K562 (cell line): Measurements from ENCODE around the gene GPC1. TPM values are rescaled to one million over a fixed set of nuclear protein-coding genes. Genes with fewer than 3 reads are reported as not detected.

Source experiments
- ATAC-seq: fragments of 200-7000 bp; cut with Tn5 transposase; 3 replicates; pipeline ENCODE4 v1.9.1; 2020; ENCODE audit warnings: moderate library complexity
- BruUV-seq: library from RNA; stranded (reverse); fragments of 400-500 nt; replicated peaks from 2 replicates; lab custom pipeline; 2021; lab: Mats Ljungman, UMichigan
- CTCF ChIA-PET: fragments of 300-600 bp; formaldehyde crosslinking; extraction: SDS; loops from one replicate; lab custom pipeline; 2021; ENCODE audit warnings: low intra/inter-chr PET ratio; lab: Yijun Ruan, JAX
- POLR2A ChIA-PET: fragments of 300-600, 350-650 bp; sonication (Branson Sonifier 250); formaldehyde crosslinking; extraction: SDS; loops from one replicate; lab custom pipeline; 2021; ENCODE audit warnings: antibody characterized with exemption, inconsistent platforms; lab: Yijun Ruan, JAX
- DNase-seq, 4 experiments: peaks; one replicate each; pipeline versions ENCODE4 v3.0.0 to v3.0.0-alpha.2; 2011 to 2018; ENCODE audit warnings: low spot score in 3 of 4, mixed read lengths in 3 of 4; ENCODE audit errors: extremely low read depth in 1 of 4
- FAIRE-seq: peaks from 2 replicates; lab custom pipeline; 2011; peaks lifted over from hg19 to GRCh38; lab: Jason Lieb, UNC
- H2AFZ ChIP-seq: 2 replicates; pipeline ENCODE4 v1.6.0; 2011; ENCODE audit warnings: low read depth, low read length, control low read depth, inconsistent platforms
- H3K27ac ChIP-seq: fragments of 200-600 bp; 3 replicates; pipeline ENCODE4 v1.8.0; 2011; ENCODE audit warnings: low read depth, mild to moderate bottlenecking, control low read depth, inconsistent platforms, low read length, moderate library complexity, mixed read lengths; ENCODE audit errors: extremely low read depth
- H3K27me3 ChIP-seq, 2 experiments: fragments of 300-600 bp in 1 of 2; 2 replicates in 1 of 2; 3 replicates in 1 of 2; pipeline versions ENCODE4 v1.6.0 to v1.8.0; 2011; ENCODE audit warnings: inconsistent platforms in 2 of 2, low read length in 2 of 2, mild to moderate bottlenecking in 1 of 2, mixed read lengths in 1 of 2, moderate library complexity in 1 of 2; ENCODE audit not compliant: control insufficient read depth in 2 of 2, insufficient read depth in 2 of 2
- H3K36me3 ChIP-seq: fragments of 300-600 bp; 3 replicates; pipeline ENCODE4 v1.8.0; 2011; ENCODE audit warnings: mild to moderate bottlenecking, low read length, inconsistent platforms; ENCODE audit not compliant: control insufficient read depth, insufficient read depth
- H3K4me1 ChIP-seq, 2 experiments: fragments of 200-600 bp in 1 of 2; replicated peaks in 1 of 2; 2 replicates in 1 of 2; 3 replicates in 1 of 2; pipeline versions ENCODE4 v1.5.1 to v1.8.0; 2011; ENCODE audit warnings: inconsistent platforms in 2 of 2, low read length in 2 of 2, mild to moderate bottlenecking in 1 of 2, mixed read lengths in 1 of 2, moderate library complexity in 1 of 2; ENCODE audit not compliant: control insufficient read depth in 2 of 2, insufficient read depth in 2 of 2
- H3K4me2 ChIP-seq: 2 replicates; pipeline ENCODE4 v1.6.1; 2011; ENCODE audit warnings: low read length, control low read depth, inconsistent platforms, mixed read lengths; ENCODE audit not compliant: insufficient read depth
- H3K4me3 ChIP-seq: fragments of 200-600 bp; sonication (generic), shearing (Covaris generic); 2 replicates; pipeline ENCODE4 v1.5.1; 2016; ENCODE audit warnings: control low read depth, inconsistent platforms
- H3K79me2 ChIP-seq: fragments of 200-600 bp; 3 replicates; pipeline ENCODE4 v1.8.0; 2011; ENCODE audit warnings: low read length, inconsistent platforms; ENCODE audit not compliant: control insufficient read depth, insufficient read depth
- H3K9ac ChIP-seq, 2 experiments: 2 replicates each; pipeline versions ENCODE4 v1.6.0 to v1.6.1; 2011; ENCODE audit warnings: low read depth in 2 of 2, low read length in 2 of 2, control low read depth in 1 of 2, inconsistent platforms in 1 of 2, mild to moderate bottlenecking in 1 of 2, mixed read lengths in 1 of 2; ENCODE audit not compliant: insufficient read depth in 1 of 2
- H3K9me1 ChIP-seq: one replicate; pipeline ENCODE4 v1.6.0; 2011; ENCODE audit warnings: inconsistent platforms, mild to moderate bottlenecking, low read length, moderate library complexity; ENCODE audit not compliant: control insufficient read depth, insufficient read depth
- H3K9me3 ChIP-seq: replicated peaks from 2 replicates; pipeline ENCODE4 v1.5.1; 2011; ENCODE audit warnings: low read depth, low read length, inconsistent platforms; ENCODE audit not compliant: control insufficient read depth, insufficient read depth
- H4K20me1 ChIP-seq: replicated peaks from 2 replicates; pipeline ENCODE4 v1.6.1; 2011; ENCODE audit warnings: low read length, inconsistent platforms, mixed read lengths; ENCODE audit not compliant: control insufficient read depth, insufficient read depth
- BMI1 ChIP-seq: fragments of 150-350 bp; IDR thresholded peaks from 2 replicates; pipeline ENCODE4 v1.6.1; 2014; ENCODE audit warnings: low read length
- C11orf30 ChIP-seq: fragments of 450-650 bp; IDR thresholded peaks from 2 replicates; pipeline ENCODE4 v1.6.1; 2016; ENCODE audit warnings: low read depth, mild to moderate bottlenecking
- HMBOX1 ChIP-seq: sonication (generic); IDR thresholded peaks from 2 replicates; pipeline ENCODE4 v1.6.1; 2016
- KDM5B ChIP-seq: fragments of 200-600 bp; sonication (generic); IDR thresholded peaks from 2 replicates; pipeline ENCODE4 v1.6.1; 2012; ENCODE audit warnings: low read depth, mild to moderate bottlenecking, moderate library complexity, low read length, control low read depth, inconsistent platforms; ENCODE audit not compliant: insufficient replicate concordance
- KLF6 ChIP-seq: fragments of 250-450 bp; sonication (Bioruptor Pico); IDR thresholded peaks from 2 replicates; pipeline ENCODE4 v1.4.0; 2020; ENCODE audit warnings: mild to moderate bottlenecking, moderate library complexity, borderline replicate concordance
- NCOA6 ChIP-seq: fragments of 450-650 bp; IDR thresholded peaks from 2 replicates; pipeline ENCODE4 v1.6.1; 2017; ENCODE audit warnings: mild to moderate bottlenecking
- POLR2AphosphoS5 ChIP-seq: IDR thresholded peaks from 2 replicates; pipeline ENCODE4 v1.6.1; 2011; ENCODE audit warnings: mild to moderate bottlenecking, low read depth, low read length, moderate library complexity; ENCODE audit not compliant: control insufficient read depth, insufficient read depth
- SAFB2 ChIP-seq: fragments of 200-400 bp; formaldehyde crosslinking; IDR thresholded peaks from 2 replicates; pipeline ENCODE4 v1.6.1; 2018; ENCODE audit warnings: borderline replicate concordance, low read length, low read depth, moderate library complexity; ENCODE audit not compliant: severe bottlenecking
- SP1 ChIP-seq: sonication (generic); formaldehyde crosslinking; IDR thresholded peaks from 2 replicates; pipeline ENCODE4 v1.8.1; 2022; ENCODE audit warnings: mild to moderate bottlenecking, missing genetic modification reagents
- TRIM25 ChIP-seq: fragments of 450-650 bp; IDR thresholded peaks from 2 replicates; pipeline ENCODE4 v1.7.0; 2016; ENCODE audit warnings: borderline replicate concordance
- TSHZ1 ChIP-seq: fragments of 250-450 bp; sonication (Bioruptor Pico); IDR thresholded peaks from 2 replicates; pipeline ENCODE4 v1.4.0; 2020; ENCODE audit warnings: mild to moderate bottlenecking, moderate library complexity
- ZBTB34 ChIP-seq: fragments of 250-450 bp; sonication (Bioruptor Pico); IDR thresholded peaks from 2 replicates; pipeline ENCODE4 v1.8.0; 2021; ENCODE audit warnings: mild to moderate bottlenecking, moderate library complexity
- ZC3H8 ChIP-seq: fragments of 450-650 bp; IDR thresholded peaks from 2 replicates; pipeline ENCODE4 v1.6.1; 2017
- ZNF830 ChIP-seq: fragments of 250-450 bp; sonication (Bioruptor Pico); IDR thresholded peaks from 2 replicates; pipeline ENCODE4 v1.5.0; 2021; ENCODE audit warnings: mild to moderate bottlenecking
- WGBS: fragments of 100-300 bp; shearing (Covaris generic); methylation state at CpG from one replicate; pipeline ENCODE4 v1.1.6; 2016; ENCODE audit warnings: low coverage, mixed read lengths; ENCODE audit not compliant: insufficient coverage; ENCODE audit errors: missing lambda C conversion rate; 5-methylcytosine and 5-hydroxymethylcytosine counted together
- in situ Hi-C: fragments of 300-500 bp; cut with MboI; formaldehyde crosslinking; loops from 4 replicates; pipeline ENCODE4 v1.15.0; 2018; ENCODE audit warnings: inconsistent platforms, mixed read lengths
- intact Hi-C: fragments of 100-400 bp; cut with micrococcal nuclease; formaldehyde crosslinking; loops from 2 replicates; pipeline ENCODE4 v1.14.2; 2022
- polyA plus RNA-seq, 8 experiments: library from polyadenylated mRNA; depleted of rRNA in 4 of 8; stranded (reverse) in 5 of 8; unstranded in 3 of 8; fragments of >200 nt; fragmentation: Nextera tagmentation in 2 of 8; fragmentation: Illumina TruSeq in 1 of 8; extraction: Ambion mirVana in 2 of 8; extraction: Trizol in 1 of 8; gene quantifications; 2 replicates each; pipeline versions ENCODE4 v1.2.1 to v1.2.3, GENCODE V29; 2011 to 2014; ENCODE audit warnings: inconsistent platforms in 1 of 8, missing spikeins in 1 of 8
- total RNA-seq, 7 experiments: library from RNA; depleted of rRNA in 6 of 7; stranded (reverse); fragments of >200 nt in 6 of 7; fragmentation: Illumina TruSeq in 2 of 7; extraction: Trizol in 2 of 7; gene quantifications; 2 replicates each; pipeline versions ENCODE4 v1.2.1 to v1.2.3, GENCODE V29; 2011 to 2021; ENCODE audit warnings: low replicate concordance in 1 of 7

The GPC1 gene
- total and polyA plus RNA-seq, 9 of the 15 experiments (the other 6 are each of a cell fraction or from before 2014, with no cell fraction given): 0.07 to 0.82 (median 0.14) TPM; not detected in 3

GRCh38 chr2:240457223-240458043 lies 22.0 kb downstream of the GPC1 start:
- in situ Hi-C loops (no loop called here), intact Hi-C loops (no loop called here)
- Histone ChIP-seq H2AFZ (no peak overlapping the region), H3K9ac (no peak overlapping the region), H3K79me2 (no peaks in the 10 kb centered on the region), H3K9me1 (no peaks in the 10 kb centered on the region), H3K9me3 (no peaks in the 10 kb centered on the region), H3K4me3 (no peak overlapping the region), H3K36me3 (no peaks in the 10 kb centered on the region), H3K27me3 (peaks cover 0 to 38% of the 10 kb centered on the region in 2 experiments; a peak in 3 of 5 replicates), H3K4me1 (peaks cover 0 to 40% of the 10 kb centered on the region in 2 experiments; a peak in 2 of 5 replicates), H4K20me1 (0 out of 2 replicates have a peak, but pooled peaks cover 5% of the 10 kb centered on the region), H3K27ac (no peak overlapping the region), H3K4me2 (no peak overlapping the region)
- ChIA-PET POLR2A (interaction anchor here (0.6 kb wide), 1 partner anchor 1855 kb away, joined by 3 read pairs; no protein-coding TSS in a partner anchor), CTCF (no interaction called here)
- no peak for FAIRE-seq
- 2% methylated on average over 16 of the region's 22 CpGs for WGBS
- BruUV-seq: no TSS peak
- no peak for TF ChIP-seq ZBTB34 (CRISPR knock-in tag)
- no peak for TF ChIP-seq KDM5B
- no peak for TF ChIP-seq TRIM25
- TF ChIP-seq SAFB2: no peak
- TF ChIP-seq POLR2AphosphoS5: no peak
- no peak for TF ChIP-seq KLF6 (CRISPR knock-in tag)
- no peak for TF ChIP-seq ZNF830
- no peak for TF ChIP-seq ZC3H8
- TF ChIP-seq SP1 (CRISPR knock-in tag): no peak
- TF ChIP-seq NCOA6: no peak
- no peak for TF ChIP-seq BMI1
- no peak for TF ChIP-seq HMBOX1
- TF ChIP-seq C11orf30: no peak
- no peak for TF ChIP-seq TSHZ1 (CRISPR knock-in tag)
- ATAC-seq: no peak
- no peak for DNase-seq
